Measurements from ENCODE around the gene PTGIR. TPM values are rescaled to one million over a fixed set of nuclear protein-coding genes. Genes with fewer than 3 reads are reported as not detected.
"Not testable (repeated sequence)": the region's sequence is repeated elsewhere in the genome, so short reads cannot be mapped to it uniquely, and the experiment has no call there.

PTGIR gene
- total RNA-seq, 1 donor from 2014 or later, result not detected

DNA sequence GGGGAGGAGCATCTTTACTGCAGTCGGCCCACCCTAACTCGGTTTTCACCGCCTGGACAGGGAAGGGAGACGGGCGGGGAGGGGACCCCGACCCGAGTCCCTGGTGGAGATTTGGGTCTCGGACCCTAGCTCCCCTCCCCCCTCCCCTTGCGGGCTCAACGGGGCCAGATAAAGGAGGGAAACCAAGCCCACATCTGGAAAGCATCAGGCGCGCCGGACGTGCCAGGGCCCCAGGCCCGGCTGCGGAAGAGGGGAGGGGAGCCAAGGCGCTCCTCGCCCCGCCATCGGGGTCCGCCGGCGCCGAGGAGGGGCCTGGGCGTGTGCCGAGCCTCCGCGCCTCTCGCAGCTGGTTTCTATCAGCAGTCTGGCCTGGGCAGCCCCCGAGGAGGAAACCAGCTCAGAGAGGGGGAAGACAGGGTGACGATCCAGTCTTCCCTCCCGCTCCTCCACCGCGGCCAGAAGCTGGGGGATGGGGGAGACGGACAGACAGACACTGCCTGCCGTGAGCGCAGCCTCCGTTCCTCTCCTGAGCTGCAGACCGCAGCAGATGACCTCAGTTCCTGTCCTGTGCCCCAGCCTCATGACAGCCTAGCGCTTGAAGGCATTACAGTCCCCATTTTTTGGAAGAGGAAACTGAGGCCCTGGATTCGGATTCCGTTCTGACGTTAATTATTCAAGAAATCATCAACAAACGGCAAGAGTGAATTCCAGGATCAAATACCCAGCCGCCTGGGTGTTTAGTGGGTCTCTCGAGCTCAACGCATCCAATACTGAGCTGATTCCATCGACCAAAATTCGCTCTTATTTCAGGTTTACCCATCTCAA lies 14.7 kb upstream of the PTGIR start:
- no peak for DNase-seq (ENCODE audit: low read depth)

DNA sequence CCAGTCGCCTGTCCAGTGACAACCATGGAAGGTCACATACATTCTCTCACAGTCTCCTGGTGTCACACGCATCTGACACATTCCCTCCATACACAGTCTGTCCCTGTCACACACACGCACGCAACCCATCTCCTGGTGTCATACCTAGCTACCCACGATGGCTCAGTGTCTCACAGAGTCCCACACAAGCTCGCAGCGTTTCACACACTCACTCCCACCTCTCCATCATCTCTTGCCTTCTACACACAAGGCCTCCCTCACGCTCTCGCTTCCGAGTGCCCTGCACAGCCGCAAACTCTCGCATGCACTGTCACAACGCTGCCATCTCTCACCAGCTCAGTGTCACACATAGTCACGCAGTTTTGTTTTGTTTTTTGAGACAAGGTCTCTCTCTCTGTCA lies 12.3 kb upstream of the PTGIR start:
- no peak for DNase-seq (ENCODE audit: low read depth)

DNA sequence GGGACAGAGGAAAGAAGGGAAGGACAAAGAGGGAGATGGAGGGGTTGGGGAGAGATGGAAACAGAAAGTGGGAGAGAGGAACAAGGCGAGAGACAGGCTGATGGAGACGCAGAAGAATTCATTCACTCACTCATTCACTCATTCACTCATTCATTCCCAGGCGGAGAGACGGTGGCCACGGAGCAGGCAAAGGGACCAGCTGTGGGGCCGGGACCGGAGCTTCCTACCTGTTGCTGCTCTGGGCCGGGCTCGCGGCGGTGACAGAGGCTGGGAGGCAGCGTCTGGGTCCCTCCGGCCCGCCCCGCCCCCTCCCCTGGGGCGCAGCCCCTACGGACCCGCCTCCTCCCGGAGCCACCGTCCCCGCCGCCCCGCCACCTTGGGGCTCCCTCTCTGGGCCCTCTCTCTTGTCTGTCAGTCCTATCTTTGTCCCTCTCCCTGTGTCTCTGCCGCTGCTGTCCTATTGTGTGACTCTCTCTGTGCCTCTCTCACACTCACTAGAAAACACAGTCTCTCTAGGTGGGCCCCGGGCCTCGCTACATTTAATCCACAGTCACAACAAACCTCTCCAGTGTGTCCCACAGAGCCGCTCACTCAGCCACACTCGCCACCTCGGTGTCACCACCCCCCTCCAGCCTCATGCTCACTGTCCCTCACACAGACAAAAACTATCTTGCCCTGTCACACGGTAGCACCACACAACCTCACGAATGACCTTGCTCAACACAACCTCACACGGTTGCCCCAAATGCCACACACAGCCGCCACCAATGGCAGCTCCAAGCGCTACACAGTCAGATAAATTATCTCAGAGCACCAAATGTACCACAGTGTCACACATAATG lies 11.3 kb upstream of the PTGIR start, which contains the start of gene GNG8:
Gene GNG8 (minus strand): TSS at position 283 of the 842 bp plus-strand sequence. CDS start 1,520 bp downstream, outside the sequence.
- DNase-seq (ENCODE audit: low read depth), result no peak

DNA sequence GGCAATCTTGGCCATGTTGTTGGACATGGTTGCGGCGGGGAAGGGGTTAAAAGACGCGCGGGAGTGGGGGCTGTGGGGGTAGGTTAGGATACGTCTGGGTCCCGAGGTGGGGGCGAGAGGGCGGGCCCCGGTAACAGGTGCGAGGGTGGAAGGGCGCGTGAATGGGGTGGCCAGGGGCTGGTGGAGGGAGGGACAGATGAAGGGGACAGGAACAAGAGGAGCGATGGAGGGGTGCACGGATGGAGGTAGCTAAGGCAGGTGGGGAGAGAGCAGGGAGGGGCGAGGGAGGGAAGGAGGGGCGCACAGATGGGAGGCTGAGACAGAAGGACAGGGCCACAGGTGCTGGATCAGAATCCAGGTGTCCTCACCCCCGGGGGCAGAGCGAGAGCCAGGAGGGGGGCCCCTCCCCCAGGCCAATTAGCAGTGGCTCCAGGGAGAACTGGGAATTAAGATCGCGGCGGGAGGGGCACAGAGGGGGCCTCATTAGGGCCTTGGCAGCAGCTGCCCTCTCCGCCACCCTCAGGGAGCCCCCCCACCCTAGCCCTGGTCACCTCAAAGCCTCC lies 9.8 kb upstream of the PTGIR start:
- no peak for DNase-seq (ENCODE audit: low read depth)

DNA sequence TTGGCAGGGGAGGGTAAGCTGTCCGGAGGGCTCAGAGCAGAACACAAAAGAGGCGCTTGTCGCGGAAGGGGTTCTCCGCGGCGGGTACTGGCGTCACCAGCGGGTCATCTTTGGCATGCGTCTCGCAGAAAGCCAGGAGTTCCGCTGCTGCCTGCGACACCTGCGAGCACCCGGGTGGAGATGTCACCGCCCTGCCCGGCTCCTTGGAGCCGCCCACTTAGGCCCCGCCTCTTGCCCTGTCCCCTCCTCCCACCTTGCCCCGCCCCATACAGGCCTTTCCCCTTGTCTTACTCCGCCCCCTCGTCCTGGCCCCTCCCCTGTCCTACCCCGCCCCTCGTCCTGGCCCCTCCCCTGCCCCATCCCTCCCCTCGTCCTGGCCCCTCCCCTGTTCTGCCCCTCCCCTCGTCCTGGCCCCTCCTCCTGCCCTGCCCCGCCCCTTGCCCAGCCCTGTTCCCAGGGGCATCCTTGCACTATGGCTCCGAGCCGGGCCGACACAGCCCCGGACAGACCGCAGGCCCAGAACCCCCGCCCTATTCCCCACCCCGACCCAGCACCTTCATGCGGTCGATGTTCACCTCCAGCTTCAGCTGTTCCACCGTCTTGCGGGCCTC lies 9.3 kb upstream of the PTGIR start:
- peak; percentile 48 for DNase-seq (ENCODE audit: low read depth)

DNA sequence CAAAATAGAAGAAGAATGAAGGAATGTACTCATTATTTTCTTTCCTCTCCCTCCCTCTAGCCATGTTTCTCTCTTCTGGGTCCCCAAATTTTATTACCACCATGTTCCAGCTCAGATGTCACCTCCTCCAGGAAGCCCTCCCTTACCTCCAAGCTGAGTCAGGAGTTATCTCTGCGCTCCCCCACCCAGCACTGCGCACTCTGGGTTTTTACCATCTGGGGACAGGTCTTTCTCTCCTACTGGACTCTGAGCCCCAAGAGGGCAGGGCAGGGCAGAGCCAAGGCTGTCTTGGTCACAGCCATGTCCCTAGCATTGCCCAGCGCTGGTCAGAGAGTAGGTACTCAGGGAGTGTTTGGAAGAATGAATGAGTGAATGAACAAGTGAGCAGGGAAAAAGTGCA lies 8.2 kb upstream of the PTGIR start:
- DNase-seq (ENCODE audit: low read depth), result no peak

DNA sequence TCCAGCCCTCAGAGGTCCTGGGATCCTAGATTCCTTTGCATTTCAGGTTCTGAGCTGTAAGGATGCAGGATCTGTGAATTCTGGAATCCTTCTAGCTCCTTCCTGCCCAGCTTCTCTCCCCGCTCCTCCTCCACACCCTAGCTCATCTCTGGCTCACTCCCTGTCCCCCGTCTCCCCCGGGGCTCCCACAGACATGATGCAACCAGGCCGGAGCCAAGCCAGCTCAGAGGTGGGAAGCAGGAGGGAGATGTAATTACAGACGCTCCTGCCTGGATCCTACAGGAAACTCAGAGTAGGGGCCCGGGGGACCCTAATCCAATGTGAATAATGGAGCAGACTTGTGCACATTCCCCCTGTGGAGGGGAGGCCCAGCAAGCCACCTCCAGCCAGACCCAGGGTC lies 6.6 kb upstream of the PTGIR start:
- no peak for DNase-seq (ENCODE audit: low read depth)

DNA sequence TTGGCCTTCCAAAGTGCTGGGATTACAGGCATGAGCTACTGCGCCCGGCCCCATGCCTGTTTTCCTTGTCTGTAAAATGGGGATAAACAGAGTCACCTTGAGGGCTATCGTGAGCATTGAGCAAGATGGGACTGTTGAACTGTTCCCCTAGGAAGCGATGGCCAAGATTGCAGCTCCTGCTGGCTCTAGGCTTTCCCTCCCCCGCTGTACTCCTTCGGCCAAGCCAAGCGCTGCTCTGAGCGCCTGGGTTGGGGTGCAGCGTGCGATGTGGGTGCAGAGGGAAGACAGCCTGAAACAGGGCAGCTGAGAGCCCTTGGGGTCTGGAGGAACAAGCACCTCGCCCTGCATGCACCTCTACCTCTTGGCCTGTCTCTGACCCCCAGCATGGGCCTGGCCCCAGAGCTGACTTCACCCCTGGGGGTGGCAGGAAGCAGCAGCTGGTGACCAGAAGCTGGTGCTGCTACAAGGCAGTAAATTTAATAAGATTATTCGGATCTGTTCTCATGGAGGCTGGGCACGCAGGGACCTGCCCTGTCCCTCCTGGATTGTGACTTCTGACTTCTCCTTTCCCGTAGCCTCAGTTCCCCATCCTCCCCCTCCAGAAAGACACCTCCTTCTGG lies 5.8 kb upstream of the PTGIR start:
- no peak for DNase-seq (ENCODE audit: low read depth)

DNA sequence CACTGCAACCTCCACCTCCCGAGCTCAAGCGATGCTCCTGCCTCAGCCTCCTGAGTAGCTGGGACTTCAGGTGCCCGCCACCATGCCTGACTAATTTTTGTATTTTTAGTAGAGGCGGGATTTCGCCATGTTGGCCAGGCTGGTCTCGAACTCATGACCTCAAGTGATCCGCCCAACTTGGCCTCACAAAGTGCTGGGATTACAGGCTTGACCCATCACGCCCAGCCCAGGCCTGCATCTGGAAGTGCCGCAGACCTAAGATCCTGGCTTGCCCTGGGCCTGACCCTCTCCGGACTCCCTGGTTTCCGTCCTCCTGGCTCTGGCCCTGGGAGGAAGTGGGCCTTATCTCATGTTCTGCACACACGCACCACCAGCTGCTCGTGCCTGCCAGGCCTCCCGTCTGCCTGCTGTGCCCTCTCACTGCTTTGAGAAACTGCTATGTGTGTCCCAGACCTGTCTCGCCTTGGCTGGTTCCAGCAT lies 4.7 kb upstream of the PTGIR start:
- no peak for DNase-seq (ENCODE audit: low read depth)

DNA sequence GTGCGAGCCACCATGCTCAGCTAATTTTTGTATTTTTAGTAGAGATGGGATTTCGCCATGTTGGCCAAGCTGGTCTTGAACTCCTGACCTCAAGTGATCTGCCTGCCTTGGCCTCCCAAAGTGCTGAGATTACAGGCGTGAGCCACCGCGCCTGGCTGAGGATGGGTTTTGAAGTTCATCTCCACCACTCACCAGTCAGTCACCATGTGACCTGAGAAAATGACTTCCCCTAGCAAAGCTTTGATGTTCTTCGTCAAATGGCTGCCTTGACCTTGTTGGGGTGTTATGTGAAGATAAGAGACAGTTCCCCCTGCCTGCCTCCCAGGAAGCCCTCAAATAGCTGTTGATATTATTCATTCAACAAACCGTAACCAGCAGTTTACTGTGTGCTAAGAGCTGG lies 4.1 kb upstream of the PTGIR start:
- not testable (repeated sequence) for DNase-seq (ENCODE audit: low read depth)

DNA sequence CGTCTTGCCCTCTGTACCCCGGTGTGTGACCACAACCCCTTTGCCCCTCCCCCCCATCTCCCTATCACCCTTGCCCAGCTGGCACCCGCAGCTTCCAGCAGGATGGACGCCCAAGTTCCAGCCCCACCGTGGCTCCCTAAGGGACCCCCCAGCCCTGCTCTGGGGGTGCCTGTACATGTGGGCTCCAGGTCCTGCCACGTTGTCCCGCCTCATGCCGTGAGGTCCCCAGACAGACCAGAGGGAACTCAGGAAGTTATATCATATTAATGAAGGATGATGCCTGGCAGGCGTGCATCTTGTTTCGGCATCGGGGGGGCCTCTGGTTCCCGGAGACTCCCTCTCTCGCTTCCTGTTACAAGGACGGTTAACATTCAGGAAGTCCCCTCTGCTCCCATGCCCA lies 1.6 kb upstream of the PTGIR start:
- DNase-seq (ENCODE audit: low read depth), result no peak

DNA sequence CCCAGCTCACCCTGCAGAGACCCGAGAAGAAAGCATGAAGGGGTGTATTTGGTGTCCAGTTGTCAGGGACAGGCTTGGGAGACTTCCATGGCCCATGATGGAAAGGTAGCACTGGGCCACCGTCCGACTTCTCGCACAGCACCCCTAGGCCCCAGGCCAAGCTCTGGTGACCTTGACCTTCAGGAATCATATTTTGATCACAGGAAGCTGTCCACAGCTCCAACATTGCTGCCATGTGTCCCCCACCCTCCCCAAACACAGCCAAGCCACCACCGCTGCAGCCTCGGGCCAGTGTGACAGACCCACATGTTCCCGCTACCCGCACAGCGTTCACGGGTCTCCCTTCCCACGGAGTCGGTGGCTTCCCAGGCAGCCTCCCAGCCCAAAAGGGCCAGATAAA lies 842 bp upstream of the PTGIR start:
- no peak for DNase-seq (ENCODE audit: low read depth)

DNA sequence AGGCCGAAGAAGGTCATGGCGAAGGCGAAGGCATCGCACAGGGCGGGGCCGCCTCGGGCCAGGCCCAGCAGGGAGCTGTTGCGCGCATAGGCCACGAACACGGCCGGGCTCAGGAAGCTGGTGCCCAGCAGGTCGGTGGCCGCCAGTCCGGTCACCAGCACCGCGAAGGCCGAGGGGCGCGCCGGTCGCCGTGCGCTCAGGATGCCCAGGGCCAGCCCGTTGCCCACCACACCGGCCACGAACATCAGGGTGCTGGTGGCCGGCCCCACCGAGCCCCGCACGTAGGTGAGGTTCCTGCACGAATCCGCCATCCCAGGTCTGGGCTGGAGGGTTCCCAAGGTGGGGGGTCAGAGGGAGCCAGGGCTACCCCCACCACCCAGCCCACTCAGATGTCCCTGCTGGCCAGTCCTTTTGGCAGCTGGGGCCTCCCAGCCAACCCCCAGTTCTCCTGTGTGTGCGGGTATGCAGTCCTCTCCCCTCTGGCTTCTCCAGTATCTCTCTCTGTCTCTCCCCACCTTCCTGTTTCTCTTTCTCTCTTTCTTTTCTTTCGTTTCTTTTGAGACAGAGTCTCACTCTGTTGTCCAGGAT lies 880 bp downstream of the PTGIR start:
- DNase-seq (ENCODE audit: low read depth), result no peak

DNA sequence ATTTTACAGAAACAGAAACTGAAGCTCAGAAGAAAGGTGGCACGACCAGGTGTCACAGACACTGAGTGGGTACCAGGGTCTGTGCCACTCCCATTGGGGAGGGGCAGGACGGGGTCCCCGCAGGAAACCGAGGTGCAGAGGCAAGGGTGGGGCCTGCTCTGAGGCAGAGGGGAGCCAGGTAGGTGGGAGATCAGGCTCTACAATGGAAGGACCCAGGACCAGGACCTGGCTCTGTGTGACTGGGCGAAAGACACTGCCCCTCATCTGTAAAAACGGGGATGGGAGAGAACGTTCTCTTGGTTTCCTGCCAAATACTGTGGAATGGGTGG lies 2.8 kb downstream of the PTGIR start:
- no peak for DNase-seq (ENCODE audit: low read depth)

DNA sequence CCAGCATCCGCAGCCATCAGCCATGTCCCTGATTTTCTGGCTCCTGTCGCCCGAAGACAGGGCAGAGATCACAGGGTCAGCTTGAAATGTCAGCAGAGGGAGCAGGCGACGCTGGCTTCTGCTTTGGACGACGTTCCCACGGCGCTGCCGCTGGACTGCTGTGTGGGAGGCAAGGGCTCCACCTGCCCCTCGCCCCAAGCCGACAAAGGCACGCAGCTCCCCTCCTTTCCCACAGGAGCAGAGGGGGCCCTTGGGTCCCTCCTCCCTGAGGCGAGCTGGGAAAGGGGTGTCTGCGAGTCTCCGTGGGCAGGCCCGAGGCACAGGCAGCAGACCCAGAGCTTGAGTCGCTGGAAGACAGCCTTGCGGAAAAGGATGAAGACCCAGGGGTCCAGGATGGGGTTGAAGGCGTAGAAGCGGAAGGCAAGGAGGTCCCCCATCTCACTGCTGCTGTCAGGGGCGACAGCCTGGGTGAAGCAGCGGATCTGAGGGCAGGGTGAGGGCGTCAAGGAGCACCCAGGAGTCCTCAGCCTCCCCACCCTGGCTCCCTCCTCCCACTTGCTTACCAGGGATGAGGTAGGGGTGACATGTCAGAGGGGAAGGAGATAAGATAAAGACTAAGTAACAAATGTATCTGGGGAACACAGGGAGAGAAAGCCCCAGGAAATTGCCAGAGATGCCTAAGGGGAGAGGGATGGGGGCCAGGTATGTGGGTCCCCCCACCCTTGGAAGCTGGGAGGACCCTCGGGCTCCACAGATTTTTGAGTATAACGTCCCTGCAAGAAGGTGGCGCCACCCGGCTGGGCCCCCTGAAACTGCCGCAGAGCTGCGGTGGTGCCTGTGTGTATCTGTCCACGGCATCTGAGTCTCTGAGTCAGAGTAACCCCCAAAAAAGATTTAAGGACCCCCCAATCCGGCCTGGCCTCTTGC lies 3.4 kb downstream of the PTGIR start:
- no peak for DNase-seq (ENCODE audit: low read depth)

DNA sequence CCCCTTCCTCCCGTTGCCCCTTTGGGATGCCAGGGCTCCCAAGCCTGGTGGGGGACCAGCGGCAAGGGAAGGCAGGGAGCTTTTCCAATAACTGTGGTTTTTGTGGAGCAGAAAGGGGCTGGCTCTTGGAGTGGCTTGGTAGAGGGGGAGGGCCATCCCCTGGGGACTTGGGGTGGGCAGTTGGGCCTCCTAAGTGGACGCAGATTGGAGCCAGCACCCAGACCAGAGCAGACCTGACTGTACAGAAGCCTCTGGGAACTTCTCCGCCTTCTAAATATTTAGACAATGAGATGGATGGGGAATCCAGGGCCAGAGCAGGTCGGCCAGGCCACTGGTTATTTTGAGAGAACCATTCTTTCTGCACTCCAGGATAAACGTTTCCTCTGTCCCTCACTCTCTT lies 4.2 kb downstream of the PTGIR start:
- DNase-seq (ENCODE audit: low read depth), result no peak

DNA sequence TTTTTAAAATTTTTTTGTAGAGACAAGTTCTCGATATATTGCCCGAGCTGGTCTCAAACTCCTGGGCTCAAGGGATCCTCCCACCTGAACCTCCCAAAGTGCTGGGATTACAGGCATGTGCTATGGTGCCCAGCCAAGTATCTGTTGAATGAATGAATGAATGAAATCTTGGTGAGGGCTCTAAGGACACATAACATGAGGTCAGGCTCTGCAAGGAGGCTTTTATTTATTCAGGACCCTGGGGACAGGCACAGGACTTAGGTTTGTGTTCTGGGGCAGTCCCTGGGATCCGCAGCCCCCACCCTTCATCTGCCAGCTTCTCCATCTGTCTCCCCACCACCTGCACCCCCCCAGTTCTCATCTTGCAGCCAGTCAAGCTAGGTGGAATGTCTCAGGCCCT lies 4.6 kb downstream of the PTGIR start:
- no peak for DNase-seq (ENCODE audit: low read depth)

DNA sequence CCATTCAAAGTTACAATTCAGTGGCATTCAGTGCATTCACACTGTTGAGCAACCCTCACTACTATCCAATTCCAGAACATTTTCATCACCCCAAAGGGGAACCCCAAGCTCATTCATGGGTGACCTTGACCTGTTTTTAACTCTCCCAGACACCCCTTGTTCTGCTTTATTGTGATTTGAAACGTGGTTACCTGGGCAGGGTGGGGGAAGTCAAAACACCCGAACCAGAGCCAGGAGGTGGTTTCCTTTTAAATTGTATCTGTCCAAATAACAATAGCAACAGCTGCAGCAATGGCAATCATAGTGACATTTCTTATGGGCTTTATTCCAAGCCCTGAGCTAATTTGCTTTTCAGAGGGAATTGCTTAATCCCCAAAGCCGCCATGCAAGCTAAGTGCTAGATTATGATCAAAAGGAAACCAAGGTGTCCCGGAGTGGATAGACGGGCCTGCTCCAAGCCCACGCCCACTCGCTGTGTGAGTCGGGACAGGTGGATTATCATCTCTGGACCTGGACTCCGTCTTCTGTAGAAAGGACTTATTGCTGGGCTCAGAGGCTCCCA lies 6.1 kb downstream of the PTGIR start:
- DNase-seq (ENCODE audit: low read depth), result no peak

DNA sequence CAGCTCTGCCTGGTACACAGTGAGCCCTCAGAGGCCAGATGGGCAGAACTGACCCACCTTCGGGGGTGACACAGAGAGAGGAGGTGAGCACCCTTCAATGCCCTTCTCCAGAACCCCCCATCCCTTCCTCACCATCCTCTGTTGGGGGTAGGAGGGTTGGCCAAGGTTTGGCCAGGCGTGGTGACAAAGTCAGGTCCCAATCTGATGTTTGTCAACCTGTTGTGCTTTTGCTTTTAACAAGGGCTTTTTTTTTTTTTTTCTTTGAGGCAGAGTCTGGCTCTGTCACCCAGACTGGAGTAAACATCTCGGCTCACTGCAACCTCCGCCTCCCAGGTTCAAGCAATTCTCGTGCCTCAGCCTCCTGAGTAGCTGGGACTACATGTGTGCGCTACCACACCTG lies 7.3 kb downstream of the PTGIR start:
- DNase-seq (ENCODE audit: low read depth), result no peak

Measured in renal cortical epithelial cell (primary cell).